Measurements from ENCODE around the gene HTT.

HTT gene

GRCh38 chr4:3098346-3098745 is 23.9 kb downstream of the HTT start:
- H2AFZ ChIP-seq (ENCODE audit: low read length), result no peak overlapping the region
- TF ChIP-seq EZH2 (optimal IDR thresholded peaks at IDR 0.05; ENCODE audit: low read depth, low read length) (no peak), EZH2phosphoT487 (IDR thresholded peaks at IDR 0.05; ENCODE audit: low read length) (no peak), CTCF (IDR thresholded peaks at IDR 0.05; ENCODE audit: low read length) (no peak)
- no peaks in the 10 kb centered on the region for H3K4me1 ChIP-seq (ENCODE audit: low read length)
- no peak overlapping the region for H3K4me3 ChIP-seq (ENCODE audit: low read length)
- H3K27ac ChIP-seq (ENCODE audit: low read length), result no peak overlapping the region
- H3K9ac ChIP-seq (ENCODE audit: low read length), result no peak overlapping the region
- no peaks in the 10 kb centered on the region for H3F3A ChIP-seq (ENCODE audit: insufficient read depth, low read length)
- H4K20me1 ChIP-seq (ENCODE audit: insufficient read depth, low read length), result no peaks in the 10 kb centered on the region
- H3K9me2 ChIP-seq (replicated peaks; ENCODE audit: insufficient read depth, low read length), result no peaks in the 10 kb centered on the region
- no peaks in the 10 kb centered on the region for H3K27me3 ChIP-seq (replicated peaks; ENCODE audit: insufficient read depth, low read length)
- no peaks in the 10 kb centered on the region for H3K36me3 ChIP-seq (replicated peaks; ENCODE audit: insufficient read depth, low read length)
- no peaks in the 10 kb centered on the region; the same call in 1 of the 2 replicates for H3K79me2 ChIP-seq (ENCODE audit: low read length)
- no peak for DNase-seq
- no peak overlapping the region for H3K4me2 ChIP-seq (ENCODE audit: low read depth, low read length)
- H3K9me3 ChIP-seq (replicated peaks; ENCODE audit: insufficient read depth, low read length), result no peaks in the 10 kb centered on the region

- Histone ChIP-seq H3K79me2 (ENCODE audit: low read length) (no peaks in the 10 kb centered on the region), H3K27ac (ENCODE audit: low read length) (no peak overlapping the region), H3K4me3 (ENCODE audit: low read length) (no peak overlapping the region), H3K9ac (ENCODE audit: low read length) (no peak overlapping the region), H4K20me1 (ENCODE audit: insufficient read depth, low read length) (no peaks in the 10 kb centered on the region; the same call in 1 of the 2 replicates), H2AFZ (ENCODE audit: low read length) (no peak overlapping the region), H3K9me3 (replicated peaks; ENCODE audit: insufficient read depth, low read length) (no peaks in the 10 kb centered on the region), H3K4me1 (ENCODE audit: low read length) (no peaks in the 10 kb centered on the region), H3F3A (ENCODE audit: insufficient read depth, low read length) (no peaks in the 10 kb centered on the region), H3K36me3 (replicated peaks; ENCODE audit: insufficient read depth, low read length) (0 out of 2 replicates have a peak, but pooled peaks cover 5% of the 10 kb centered on the region), H3K4me2 (ENCODE audit: low read depth, low read length) (no peak overlapping the region), H3K27me3 (replicated peaks; ENCODE audit: insufficient read depth, low read length) (no peaks in the 10 kb centered on the region), H3K9me2 (replicated peaks; ENCODE audit: insufficient read depth, low read length) (no peaks in the 10 kb centered on the region)
- TF ChIP-seq CTCF (IDR thresholded peaks at IDR 0.05; ENCODE audit: low read length), result peak; percentile 96
- TF ChIP-seq EZH2phosphoT487 (IDR thresholded peaks at IDR 0.05; ENCODE audit: low read length), result no peak
- peak; percentile 64 for DNase-seq
These were observed 32.1 kb downstream of the HTT start for GRCh38 chr4:3106339-3107186.

GRCh38 chr4:3107271-3107670 is 32.8 kb downstream of the HTT start:
- Histone ChIP-seq H4K20me1 (ENCODE audit: insufficient read depth, low read length) (no peaks in the 10 kb centered on the region; the same call in 1 of the 2 replicates), H3K4me3 (ENCODE audit: low read length) (no peak overlapping the region), H3K9me3 (replicated peaks; ENCODE audit: insufficient read depth, low read length) (no peaks in the 10 kb centered on the region), H3K9ac (ENCODE audit: low read length) (no peak overlapping the region), H3K36me3 (replicated peaks; ENCODE audit: insufficient read depth, low read length) (0 out of 2 replicates have a peak, but pooled peaks cover 5% of the 10 kb centered on the region), H3K27ac (ENCODE audit: low read length) (no peak overlapping the region), H3K4me1 (ENCODE audit: low read length) (no peaks in the 10 kb centered on the region), H3F3A (ENCODE audit: insufficient read depth, low read length) (no peaks in the 10 kb centered on the region), H3K9me2 (replicated peaks; ENCODE audit: insufficient read depth, low read length) (no peaks in the 10 kb centered on the region), H3K79me2 (ENCODE audit: low read length) (no peaks in the 10 kb centered on the region), H3K4me2 (ENCODE audit: low read depth, low read length) (no peak overlapping the region), H3K27me3 (replicated peaks; ENCODE audit: insufficient read depth, low read length) (no peaks in the 10 kb centered on the region), H2AFZ (ENCODE audit: low read length) (no peak overlapping the region)
- TF ChIP-seq CTCF (IDR thresholded peaks at IDR 0.05; ENCODE audit: low read length) (no peak), EZH2phosphoT487 (IDR thresholded peaks at IDR 0.05; ENCODE audit: low read length) (no peak), EZH2 (optimal IDR thresholded peaks at IDR 0.05; ENCODE audit: low read depth, low read length) (no peak)
- DNase-seq, result no peak
